ENCODE data around the gene SMAD6.

Gene SMAD6

DNA sequence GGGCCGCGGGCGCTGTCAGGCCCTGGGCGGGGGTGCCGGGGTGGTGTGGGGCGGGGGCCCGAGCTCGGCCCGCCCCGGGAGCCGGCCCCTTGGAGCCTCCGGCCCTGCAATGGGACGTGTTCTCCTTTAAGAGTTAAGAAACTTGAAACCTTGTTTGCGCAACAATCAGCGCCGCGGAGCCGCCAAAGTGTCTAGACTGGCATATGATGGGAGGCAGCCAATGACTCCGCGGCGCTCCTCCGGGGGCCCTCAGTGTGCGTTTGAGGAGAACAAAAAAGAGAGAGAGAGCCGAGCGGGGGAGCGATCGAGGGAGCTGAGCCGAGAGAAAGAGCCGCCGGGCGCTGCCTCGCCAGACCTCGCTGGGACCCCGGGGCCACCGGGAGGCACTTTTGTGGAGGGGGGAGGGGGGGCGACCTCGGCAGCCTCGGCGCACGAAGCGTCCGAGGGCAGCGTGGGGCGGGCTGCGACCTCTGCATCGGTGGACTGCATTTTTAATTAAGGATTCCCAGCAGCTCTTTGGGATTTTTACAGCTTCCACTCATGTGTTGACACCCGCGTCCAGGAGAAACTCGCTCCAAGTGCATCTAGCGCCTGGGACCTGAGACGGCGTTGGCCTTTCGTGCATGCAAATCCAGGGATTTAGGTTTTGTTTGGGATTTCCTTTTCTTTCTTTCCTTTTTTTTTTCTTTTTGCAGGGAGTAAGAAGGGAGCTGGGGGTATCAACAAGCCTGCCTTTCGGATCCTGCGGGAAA lies at the start of gene SMAD6:
Gene SMAD6 (plus strand): TSS at position 202 of the 752 bp plus-strand sequence. CDS start 1,023 bp downstream, outside the sequence.
- Histone ChIP-seq H3K4me3 (ENCODE audit: low read depth, low read length) (peak within 1 kb of the TSS; percentile 76), H3K9me3 (ENCODE audit: control insufficient read depth, insufficient read depth, low read depth, low read length) (no peaks in the 10 kb centered on the region), H3K36me3 (ENCODE audit: control insufficient read depth in 2 of 2, insufficient read depth in 1 of 2, low read length in 2 of 2) (peaks cover 0 to 31% of the 10 kb centered on the region in 2 experiments; a peak in 1 of 3 replicates), H3K4me1 (ENCODE audit: control insufficient read depth, insufficient read depth, low read length) (peaks cover 29% of the 10 kb centered on the region), H3K27ac (ENCODE audit: extremely low read depth, low read depth, low read length) (peak within 1 kb of the TSS; percentile 96)
- ChIA-PET POLR2A (interaction anchor here (0.5 to 4.1 kb wide), 32 partner anchors 9 to 1424 kb away, joined by 3 to 30 read pairs (median 4); partner anchors contain the start of gene ZWILCH), CTCF (interaction anchor here (0.6 to 5.7 kb wide), 12 partner anchors 17 to 158 kb away, joined by 3 to 32 read pairs (median 4); no protein-coding TSS in a partner anchor)
- TF ChIP-seq ZNF133 (tag by site-specific recombination; IDR thresholded peaks at IDR 0.05) (no peak), ZNF26 (tag by site-specific recombination; IDR thresholded peaks at IDR 0.05) (no peak), ZNF2 (tag by site-specific recombination; IDR thresholded peaks at IDR 0.05) (no peak), ZNF423 (tag by site-specific recombination; IDR thresholded peaks at IDR 0.05) (peak; percentile 60; the same call in 1 of the 2 replicates), ZNF132 (tag by site-specific recombination; IDR thresholded peaks at IDR 0.05; ENCODE audit: borderline replicate concordance) (no peak), ZNF660 (tag by site-specific recombination; IDR thresholded peaks at IDR 0.05) (peak; percentile 86), ZNF214 (tag by site-specific recombination; IDR thresholded peaks at IDR 0.05; ENCODE audit: borderline replicate concordance) (no peak), ZBTB8A (tag by site-specific recombination; IDR thresholded peaks at IDR 0.05) (peak; percentile 19), ZIC2 (tag by site-specific recombination; IDR thresholded peaks at IDR 0.05) (peak; percentile 90), ZSCAN16 (tag by site-specific recombination; IDR thresholded peaks at IDR 0.05) (no peak), ZNF184 (tag by site-specific recombination; IDR thresholded peaks at IDR 0.05) (peak; percentile 66), ZNF112 (tag by site-specific recombination; IDR thresholded peaks at IDR 0.05) (no peak), ZNF654 (tag by site-specific recombination; IDR thresholded peaks at IDR 0.05; ENCODE audit: low read depth) (no peak), ZEB2 (tag by site-specific recombination; IDR thresholded peaks at IDR 0.05) (peak; percentile 92), ZBTB17 (tag by site-specific recombination; IDR thresholded peaks at IDR 0.05) (peak; percentile 95), ZNF768 (tag by site-specific recombination; IDR thresholded peaks at IDR 0.05) (no peak), ZNF302 (tag by site-specific recombination; IDR thresholded peaks at IDR 0.05; ENCODE audit: low read depth) (no peak), INSM2 (tag by site-specific recombination; IDR thresholded peaks at IDR 0.05) (peak; percentile 54; the same call in 1 of the 2 replicates), RBAK (tag by site-specific recombination; IDR thresholded peaks at IDR 0.05) (no peak), ZFP37 (tag by site-specific recombination; IDR thresholded peaks at IDR 0.05) (no peak), ZNF473 (tag by site-specific recombination; IDR thresholded peaks at IDR 0.05) (no peak), SCRT1 (tag by site-specific recombination; IDR thresholded peaks at IDR 0.05; ENCODE audit: borderline replicate concordance) (no peak), KLF16 (tag by site-specific recombination; IDR thresholded peaks at IDR 0.05) (no peak; the same call in 1 of the 2 replicates), ZNF157 (tag by site-specific recombination; IDR thresholded peaks at IDR 0.05) (no peak), HOXA7 (CRISPR knock-in tag; IDR thresholded peaks at IDR 0.05; ENCODE audit: borderline replicate concordance) (no peak), WT1 (tag by site-specific recombination; IDR thresholded peaks at IDR 0.05) (peak; percentile 77)
- TF ChIP-seq, protein P1, sequence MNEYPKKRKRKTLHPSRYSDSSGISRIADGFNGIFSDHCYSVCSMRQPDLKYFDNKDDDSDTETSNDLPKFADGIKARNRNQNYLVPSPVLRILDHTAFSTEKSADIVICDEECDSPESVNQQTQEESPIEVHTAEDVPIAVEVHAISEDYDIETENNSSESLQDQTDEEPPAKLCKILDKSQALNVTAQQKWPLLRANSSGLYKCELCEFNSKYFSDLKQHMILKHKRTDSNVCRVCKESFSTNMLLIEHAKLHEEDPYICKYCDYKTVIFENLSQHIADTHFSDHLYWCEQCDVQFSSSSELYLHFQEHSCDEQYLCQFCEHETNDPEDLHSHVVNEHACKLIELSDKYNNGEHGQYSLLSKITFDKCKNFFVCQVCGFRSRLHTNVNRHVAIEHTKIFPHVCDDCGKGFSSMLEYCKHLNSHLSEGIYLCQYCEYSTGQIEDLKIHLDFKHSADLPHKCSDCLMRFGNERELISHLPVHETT (tag by site-specific recombination; IDR thresholded peaks at IDR 0.05), result peak; percentile 14; the same call in 1 of the 2 replicates
- TF ChIP-seq, protein P2, sequence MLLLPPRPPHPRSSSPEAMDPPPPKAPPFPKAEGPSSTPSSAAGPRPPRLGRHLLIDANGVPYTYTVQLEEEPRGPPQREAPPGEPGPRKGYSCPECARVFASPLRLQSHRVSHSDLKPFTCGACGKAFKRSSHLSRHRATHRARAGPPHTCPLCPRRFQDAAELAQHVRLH (tag by site-specific recombination; IDR thresholded peaks at IDR 0.05), result no peak
- TF ChIP-seq, protein P3, sequence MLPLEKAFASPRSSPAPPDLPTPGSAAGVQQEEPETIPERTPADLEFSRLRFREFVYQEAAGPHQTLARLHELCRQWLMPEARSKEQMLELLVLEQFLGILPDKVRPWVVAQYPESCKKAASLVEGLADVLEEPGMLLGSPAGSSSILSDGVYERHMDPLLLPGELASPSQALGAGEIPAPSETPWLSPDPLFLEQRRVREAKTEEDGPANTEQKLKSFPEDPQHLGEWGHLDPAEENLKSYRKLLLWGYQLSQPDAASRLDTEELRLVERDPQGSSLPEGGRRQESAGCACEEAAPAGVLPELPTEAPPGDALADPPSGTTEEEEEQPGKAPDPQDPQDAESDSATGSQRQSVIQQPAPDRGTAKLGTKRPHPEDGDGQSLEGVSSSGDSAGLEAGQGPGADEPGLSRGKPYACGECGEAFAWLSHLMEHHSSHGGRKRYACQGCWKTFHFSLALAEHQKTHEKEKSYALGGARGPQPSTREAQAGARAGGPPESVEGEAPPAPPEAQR (tag by site-specific recombination; IDR thresholded peaks at IDR 0.05), result no peak
- TF ChIP-seq, protein P4, sequence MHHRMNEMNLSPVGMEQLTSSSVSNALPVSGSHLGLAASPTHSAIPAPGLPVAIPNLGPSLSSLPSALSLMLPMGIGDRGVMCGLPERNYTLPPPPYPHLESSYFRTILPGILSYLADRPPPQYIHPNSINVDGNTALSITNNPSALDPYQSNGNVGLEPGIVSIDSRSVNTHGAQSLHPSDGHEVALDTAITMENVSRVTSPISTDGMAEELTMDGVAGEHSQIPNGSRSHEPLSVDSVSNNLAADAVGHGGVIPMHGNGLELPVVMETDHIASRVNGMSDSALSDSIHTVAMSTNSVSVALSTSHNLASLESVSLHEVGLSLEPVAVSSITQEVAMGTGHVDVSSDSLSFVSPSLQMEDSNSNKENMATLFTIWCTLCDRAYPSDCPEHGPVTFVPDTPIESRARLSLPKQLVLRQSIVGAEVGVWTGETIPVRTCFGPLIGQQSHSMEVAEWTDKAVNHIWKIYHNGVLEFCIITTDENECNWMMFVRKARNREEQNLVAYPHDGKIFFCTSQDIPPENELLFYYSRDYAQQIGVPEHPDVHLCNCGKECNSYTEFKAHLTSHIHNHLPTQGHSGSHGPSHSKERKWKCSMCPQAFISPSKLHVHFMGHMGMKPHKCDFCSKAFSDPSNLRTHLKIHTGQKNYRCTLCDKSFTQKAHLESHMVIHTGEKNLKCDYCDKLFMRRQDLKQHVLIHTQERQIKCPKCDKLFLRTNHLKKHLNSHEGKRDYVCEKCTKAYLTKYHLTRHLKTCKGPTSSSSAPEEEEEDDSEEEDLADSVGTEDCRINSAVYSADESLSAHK (tag by site-specific recombination; IDR thresholded peaks at IDR 0.05), result peak; percentile 33; the same call in 1 of the 2 replicates
